Progenitor cell of endocrine pancreas (in vitro differentiated cells): ENCODE results near the gene EGLN3. TPM values are rescaled to one million over a fixed set of nuclear protein-coding genes. Genes with fewer than 3 reads are reported as not detected.

Experiments used
- DNase-seq: peaks from one replicate; pipeline ENCODE4 v3.0.0; 2021; ENCODE audit warnings: low spot score; ENCODE audit not compliant: unreplicated experiment
- H3K27ac Mint-ChIP-seq: 2 replicates; pipeline ENCODE4 v1.8.0; 2021; ENCODE audit warnings: mild to moderate bottlenecking, moderate library complexity, mixed read lengths
- H3K27me3 Mint-ChIP-seq: 2 replicates; pipeline ENCODE4 v1.8.0; 2021; ENCODE audit warnings: mixed read lengths
- H3K36me3 Mint-ChIP-seq: 2 replicates; pipeline ENCODE4 v1.8.0; 2022; ENCODE audit warnings: mixed read lengths; ENCODE audit not compliant: insufficient read depth
- H3K4me1 Mint-ChIP-seq: 2 replicates; pipeline ENCODE4 v1.8.0; 2021; ENCODE audit warnings: low read depth, mixed read lengths
- H3K4me3 Mint-ChIP-seq: 2 replicates; pipeline ENCODE4 v1.8.0; 2021; ENCODE audit warnings: low read depth, mild to moderate bottlenecking, moderate library complexity, mixed read lengths
- H3K9me3 Mint-ChIP-seq: 2 replicates; pipeline ENCODE4 v1.8.0; 2021; ENCODE audit warnings: low read depth, mixed read lengths
- CTCF ChIP-seq: fragments of 200-600 bp; sonication (generic); IDR thresholded peaks from one replicate; pipeline ENCODE4 v1.5.0; 2021; ENCODE audit warnings: antibody characterized with exemption, mild to moderate bottlenecking; ENCODE audit not compliant: unreplicated experiment
- total RNA-seq: library from RNA; stranded (reverse); gene quantifications from 2 replicates; pipeline ENCODE4 v1.2.1, GENCODE V29; 2021

The EGLN3 gene
- total RNA-seq, 1 donor from 2014 or later: 9.5 TPM

DNA sequence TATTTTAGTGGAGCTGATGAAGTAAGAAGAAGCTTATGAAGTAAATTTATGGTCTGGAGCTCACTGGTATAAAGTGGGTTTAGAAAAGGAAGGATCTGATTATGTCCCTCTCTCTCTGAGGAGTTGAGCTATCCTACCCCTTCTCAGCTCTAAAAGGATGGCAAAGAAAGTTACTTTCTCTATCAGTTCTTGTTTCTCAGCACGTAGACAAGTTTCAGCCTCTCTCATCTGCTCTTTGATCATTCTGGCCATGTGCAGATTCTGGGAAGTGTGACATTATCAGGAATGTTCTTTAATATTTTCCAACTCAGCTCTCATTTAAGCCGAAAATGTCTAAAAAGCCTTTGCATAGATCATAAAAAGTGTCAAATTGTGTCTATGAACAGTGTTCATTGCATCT is 5.8 kb upstream of the EGLN3 start:
- Mint-ChIP-seq H3K36me3 (no peaks in the 10 kb centered on the region), H3K4me3 (no peak overlapping the region), H3K9me3 (no peaks in the 10 kb centered on the region), H3K4me1 (peaks cover under 1% of the 10 kb centered on the region), H3K27ac (no peak overlapping the region), H3K27me3 (peaks cover 6% of the 10 kb centered on the region)
- no peak for DNase-seq
- no peak for TF ChIP-seq CTCF

DNA sequence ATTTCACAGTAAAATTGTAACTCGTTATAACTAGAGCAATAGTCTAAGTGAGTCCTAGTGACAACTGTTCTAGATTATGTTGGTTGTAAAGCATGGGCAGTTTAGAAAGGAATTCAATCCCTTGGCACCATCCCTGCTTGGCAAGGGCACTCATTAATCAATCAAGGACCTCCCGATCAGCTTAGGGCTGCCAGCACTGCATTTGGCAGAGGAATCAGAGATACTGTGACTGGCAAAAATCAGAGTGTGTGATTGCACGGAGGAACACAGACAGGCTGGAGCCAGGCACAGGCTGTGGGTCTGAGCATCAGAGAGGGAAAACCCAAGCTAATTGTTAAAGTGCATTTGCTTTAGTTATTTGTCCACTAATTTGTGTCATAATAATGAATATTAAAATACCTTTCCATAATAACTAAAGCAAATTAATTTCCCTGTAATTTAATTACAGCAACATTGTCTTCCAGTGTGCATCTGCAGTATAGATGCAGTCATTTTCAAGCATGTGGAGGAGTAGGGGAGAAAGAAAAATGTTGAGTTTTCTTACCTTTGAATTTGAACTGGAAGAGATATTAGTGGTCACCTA is 3.2 kb upstream of the EGLN3 start:
- no peak overlapping the region for H3K27ac Mint-ChIP-seq
- H3K9me3 Mint-ChIP-seq: no peaks in the 10 kb centered on the region
- DNase-seq: no peak

GRCh38 chr14:33952541-33952940 is 1.7 kb upstream of the EGLN3 start:
- Mint-ChIP-seq H3K27me3 (peaks cover 22% of the 10 kb centered on the region), H3K4me3 (no peak overlapping the region), H3K9me3 (no peaks in the 10 kb centered on the region), H3K36me3 (no peaks in the 10 kb centered on the region), H3K4me1 (peaks cover 13% of the 10 kb centered on the region), H3K27ac (peak overlapping the region; percentile 51)
- no peak for DNase-seq
- no peak for TF ChIP-seq CTCF

More for the DNA sequence above, 3.2 kb upstream of the EGLN3 start:
- H3K4me3 Mint-ChIP-seq: no peak overlapping the region
- H3K27me3 Mint-ChIP-seq: peaks cover 15% of the 10 kb centered on the region
- peaks cover 3% of the 10 kb centered on the region for H3K4me1 Mint-ChIP-seq
- H3K36me3 Mint-ChIP-seq: no peaks in the 10 kb centered on the region
- TF ChIP-seq CTCF: no peak

DNA sequence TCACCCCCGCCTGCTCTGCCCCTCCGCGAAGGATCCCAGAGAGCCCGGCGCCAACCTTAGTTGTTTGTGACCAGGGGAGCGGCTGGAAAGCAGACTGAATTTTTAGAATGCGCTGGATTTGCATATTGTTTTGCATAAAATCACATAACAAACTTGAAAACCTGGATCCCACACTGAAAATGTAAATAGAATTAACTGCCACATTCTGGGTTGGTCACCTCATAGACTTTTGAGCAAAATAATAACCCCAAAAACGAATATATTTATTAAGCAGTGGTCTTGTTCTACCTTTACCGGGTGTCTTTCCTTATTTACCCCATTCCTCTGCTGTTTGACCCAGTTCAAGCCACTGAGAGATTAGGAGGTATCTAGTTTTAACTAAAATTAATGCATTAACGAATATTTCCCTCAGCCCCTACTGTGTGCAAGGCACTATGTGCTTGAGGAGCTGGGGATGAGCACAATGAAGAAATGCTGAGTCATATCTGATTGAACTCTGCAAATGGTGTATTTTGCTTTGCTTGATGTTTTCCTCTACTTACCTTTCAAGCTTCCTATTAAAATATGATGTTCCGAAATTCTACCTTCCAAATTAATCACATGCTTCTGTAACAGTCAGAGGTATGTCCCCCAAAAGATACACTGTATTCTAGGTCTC is 438 bp upstream of the EGLN3 start:
- Mint-ChIP-seq H3K4me3 (peak overlapping the region; percentile 82), H3K27me3 (peaks cover 22% of the 10 kb centered on the region), H3K4me1 (peaks cover 13% of the 10 kb centered on the region), H3K36me3 (no peaks in the 10 kb centered on the region), H3K9me3 (no peaks in the 10 kb centered on the region), H3K27ac (no peak overlapping the region)
- TF ChIP-seq CTCF: no peak
- DNase-seq: no peak

GRCh38 chr14:33949411-33949893 is 1.4 kb downstream of the EGLN3 start:
- Mint-ChIP-seq H3K9me3 (no peaks in the 10 kb centered on the region), H3K4me1 (peaks cover 13% of the 10 kb centered on the region), H3K4me3 (peak overlapping the region; percentile 82), H3K27ac (peak overlapping the region; percentile 48), H3K36me3 (no peaks in the 10 kb centered on the region), H3K27me3 (peaks cover 22% of the 10 kb centered on the region)
- DNase-seq: no peak
- no peak for TF ChIP-seq CTCF
